Right lung (tissue), 5 donors: ENCODE data around the gene SPATA33. TPM values are rescaled to one million over a fixed set of nuclear protein-coding genes. Genes with fewer than 3 reads are reported as not detected.
"Not testable (repeated sequence)": the region's sequence is repeated elsewhere in the genome, so short reads cannot be mapped to it uniquely, and the experiment has no call there.

Experiments
- DNase-seq, 2 donors: peaks; one replicate each; pipeline ENCODE4 v3.0.0-alpha.2; 2013
- polyA plus RNA-seq, 5 donors: library from polyadenylated mRNA; unstranded; fragments of 120-200 nt; gene quantifications; one replicate each; pipeline versions ENCODE4 v1.2.1 to v1.2.3, GENCODE V29; 2013; ENCODE audit warnings: inconsistent platforms in 1 of 5, low replicate concordance in 1 of 5; ENCODE audit not compliant: insufficient read length in 5 of 5, insufficient read depth in 1 of 5

Gene SPATA33
- polyA plus RNA-seq, 5 donors, result 12.3 to 16.1 (median 14.2) TPM

DNA sequence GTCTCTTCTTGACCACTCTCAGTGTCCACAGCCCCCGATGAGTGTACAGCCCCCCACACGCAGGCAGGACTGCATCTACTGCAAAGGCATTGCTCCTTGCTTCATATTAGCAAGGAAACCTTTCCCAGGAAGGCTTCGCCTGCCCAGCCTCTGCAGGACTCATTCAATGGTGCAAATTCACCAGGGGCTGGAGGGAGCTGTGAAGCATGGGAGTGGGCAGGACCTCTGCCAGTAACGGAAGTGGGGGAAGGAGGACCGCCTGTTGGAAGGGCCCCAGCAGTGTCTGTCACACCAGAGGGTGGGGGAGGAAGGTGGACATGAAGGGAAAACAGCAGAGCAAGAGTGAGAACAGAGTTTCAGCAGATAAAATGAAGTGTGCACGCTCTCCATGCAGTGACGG lies 2.5 kb downstream of the SPATA33 start:
- no peak for DNase-seq

DNA sequence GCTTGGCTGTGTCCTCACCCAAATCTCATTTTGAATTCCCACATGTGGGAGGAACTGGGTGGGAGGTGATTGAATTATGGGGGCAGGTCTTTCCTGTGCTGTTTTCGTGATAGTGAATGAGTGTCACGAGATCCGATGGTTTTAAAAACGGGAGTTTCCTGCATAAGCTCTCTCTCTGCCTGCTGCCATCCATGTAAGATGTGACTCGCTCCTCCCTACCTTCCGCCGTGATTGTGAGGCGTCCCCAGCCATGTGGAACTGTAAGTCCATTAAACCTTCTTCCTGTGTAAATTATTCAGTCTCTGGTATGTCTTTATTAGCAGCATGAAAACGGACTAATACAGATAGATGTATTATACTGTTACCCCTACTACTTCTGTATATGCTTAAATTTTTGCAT lies 3.6 kb downstream of the SPATA33 start:
- DNase-seq, result no peak

DNA sequence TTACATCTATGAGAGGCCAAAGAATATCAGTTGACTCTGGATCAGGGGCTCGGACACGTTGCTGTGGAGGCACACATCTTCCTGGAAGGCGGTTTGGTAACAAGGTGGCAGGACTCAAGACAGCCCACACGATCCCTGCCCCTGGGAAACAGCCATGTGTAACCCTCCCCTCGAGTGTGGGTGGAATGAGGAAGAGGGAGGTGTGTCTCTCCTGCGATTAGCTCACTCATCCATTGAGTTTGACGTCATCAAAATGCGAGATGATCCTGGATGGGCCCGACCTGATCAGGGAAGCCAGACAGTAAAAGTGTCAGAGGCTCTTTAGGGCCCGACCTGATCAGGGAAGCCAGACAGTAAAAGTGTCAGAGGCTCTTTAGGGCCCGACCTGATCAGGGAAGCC lies 6.6 kb downstream of the SPATA33 start:
- not testable (repeated sequence) for DNase-seq

DNA sequence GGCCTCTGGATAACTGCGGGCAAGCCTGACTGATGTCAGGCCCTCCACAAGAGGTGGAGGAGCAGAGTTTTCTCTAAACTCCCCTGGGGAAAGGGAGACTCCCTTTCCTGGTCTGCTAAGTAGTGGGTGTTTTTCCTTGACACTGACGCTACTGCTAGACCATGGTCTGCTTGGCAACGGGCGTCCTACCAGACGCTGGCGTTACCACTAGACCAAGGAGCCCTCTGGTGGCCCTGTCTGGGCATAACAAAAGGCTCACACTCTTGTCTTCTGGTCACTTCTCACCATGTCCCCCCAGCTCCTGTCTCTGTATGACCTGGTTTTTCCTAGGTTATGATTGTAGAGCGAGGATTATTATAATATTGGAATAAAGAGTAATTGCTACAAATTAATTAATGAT lies 9.4 kb downstream of the SPATA33 start:
- not testable (repeated sequence) for DNase-seq

GRCh38 chr16:89667633-89668032 lies 10.0 kb downstream of the SPATA33 start:
- no peak for DNase-seq

DNA sequence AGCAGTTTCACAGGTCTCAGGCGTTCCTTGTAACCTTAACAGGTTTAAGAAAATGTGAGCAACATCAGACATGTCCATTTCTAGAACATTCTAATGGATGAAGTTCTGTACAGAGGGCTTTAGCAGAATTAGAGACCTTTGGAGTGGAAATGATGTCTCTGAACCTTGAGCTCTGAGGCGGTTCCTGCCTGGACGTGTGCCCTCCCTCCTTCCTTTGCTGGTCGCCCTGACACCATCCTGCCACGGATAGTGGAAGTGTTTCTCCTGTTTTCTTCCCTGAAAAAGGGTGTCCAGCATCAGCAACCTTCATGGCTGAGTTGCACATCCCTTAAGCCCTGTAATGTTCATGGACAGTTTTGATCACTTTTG lies 11.1 kb downstream of the SPATA33 start:
- DNase-seq, result no peak

- DNase-seq, result no peak
Measured at GRCh38 chr16:89669755-89670154, 12.1 kb downstream of the SPATA33 start.

DNA sequence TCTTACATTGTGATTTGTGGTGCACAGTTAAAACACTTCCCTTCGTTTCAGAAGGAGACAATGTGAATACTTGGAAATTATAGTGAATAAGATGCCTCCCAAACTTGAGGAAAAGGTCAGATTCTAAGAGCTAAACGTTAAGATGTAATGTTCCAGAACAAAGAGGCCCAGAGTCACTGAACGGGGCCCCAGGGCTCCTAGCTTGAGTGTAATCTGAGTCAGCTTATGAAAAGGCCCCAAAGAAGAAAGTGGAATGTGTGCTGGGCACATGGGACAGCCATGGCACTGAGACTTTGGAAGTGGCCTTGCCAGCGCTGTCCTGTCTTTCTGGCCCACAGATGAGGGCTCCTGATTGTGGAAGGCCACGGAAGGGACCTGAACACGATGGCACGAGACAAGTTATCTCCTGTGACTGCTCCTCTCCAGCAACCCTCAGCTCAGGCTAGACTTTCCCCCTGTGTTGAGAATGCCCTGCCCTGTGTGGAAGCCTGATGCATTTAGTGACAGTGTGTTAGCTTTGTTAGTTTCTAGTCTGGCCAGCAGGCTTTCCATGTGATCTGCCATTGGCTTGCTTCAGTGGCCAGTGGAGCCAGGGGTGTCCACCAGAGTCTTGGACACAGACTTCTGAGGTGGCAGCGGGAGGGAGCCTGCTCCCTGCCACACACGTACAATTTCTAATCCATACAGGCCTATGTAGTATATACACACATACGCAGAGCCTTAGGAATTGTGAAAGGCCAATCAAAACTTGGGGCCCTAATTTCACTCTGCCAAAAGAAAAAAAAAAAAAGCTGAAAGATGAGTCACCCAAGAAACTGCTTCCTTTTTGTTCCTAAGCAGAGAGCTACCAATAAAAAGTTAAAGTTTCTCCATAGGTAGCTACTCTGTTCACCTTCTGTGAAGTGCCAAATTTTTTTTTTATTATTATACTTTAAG lies 13.1 kb downstream of the SPATA33 start:
- DNase-seq, result no peak

GRCh38 chr16:89671565-89671964 lies 13.9 kb downstream of the SPATA33 start:
- DNase-seq, result not testable (repeated sequence)

- DNase-seq, result no peak
Measured at GRCh38 chr16:89672177-89672941, 14.7 kb downstream of the SPATA33 start.

DNA sequence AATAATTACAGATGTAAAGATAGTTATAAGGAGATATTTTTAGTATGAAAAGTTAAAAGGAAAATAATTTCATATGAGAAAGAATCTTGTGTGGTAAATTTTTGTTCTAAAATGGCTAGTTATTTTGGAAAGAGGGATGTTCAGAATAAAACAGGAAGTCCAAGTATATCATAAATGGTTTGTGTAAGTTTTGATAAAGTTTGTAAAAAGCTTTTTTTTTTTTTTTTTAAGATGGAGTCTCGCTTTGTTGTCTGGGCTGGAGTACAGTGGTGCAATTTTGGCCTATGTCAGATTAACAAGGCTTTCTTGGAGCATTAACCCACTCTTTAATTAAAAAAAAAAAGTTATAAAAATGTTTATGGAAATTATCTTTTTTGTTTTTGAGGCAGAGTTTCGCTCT lies 20.6 kb downstream of the SPATA33 start:
- DNase-seq, result no peak

- DNase-seq, result no peak
Measured at GRCh38 chr16:89685916-89686315, 28.3 kb downstream of the SPATA33 start.

DNA sequence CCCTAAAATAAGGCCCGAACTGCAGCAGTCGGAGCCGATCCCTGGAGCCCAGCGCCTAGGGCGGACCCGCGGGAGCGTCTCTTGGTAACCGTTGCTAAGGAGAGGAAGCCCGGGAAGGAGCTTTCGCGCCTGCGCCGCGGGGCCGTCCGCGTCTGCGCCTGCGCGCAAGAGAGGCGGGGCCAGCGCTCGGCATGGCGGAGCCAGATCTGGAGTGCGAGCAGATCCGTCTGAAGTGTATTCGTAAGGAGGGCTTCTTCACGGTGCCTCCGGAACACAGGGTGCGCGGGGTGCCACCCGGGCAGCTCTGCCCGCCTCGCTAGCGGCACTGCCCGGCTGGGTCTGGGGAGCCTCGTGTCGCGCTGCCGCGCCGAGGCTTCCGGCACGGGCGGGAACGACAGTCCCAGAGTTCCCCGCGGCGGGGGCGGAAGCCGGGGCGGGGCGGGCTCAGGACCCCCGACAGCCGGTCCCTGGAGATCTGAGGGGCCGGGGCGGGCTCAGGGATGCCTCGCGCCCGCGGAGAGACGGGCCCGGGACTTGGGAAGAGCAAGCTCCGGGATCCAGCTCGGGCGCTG lies 29.0 kb downstream of the SPATA33 start, which contains the start of gene CDK10:
CDK10 (plus strand) TSS at position 170 of the 572 bp plus-strand sequence; CDS start at position 192, 22 bp downstream.
- DNase-seq, result peak; percentile 94 to 96

DNA sequence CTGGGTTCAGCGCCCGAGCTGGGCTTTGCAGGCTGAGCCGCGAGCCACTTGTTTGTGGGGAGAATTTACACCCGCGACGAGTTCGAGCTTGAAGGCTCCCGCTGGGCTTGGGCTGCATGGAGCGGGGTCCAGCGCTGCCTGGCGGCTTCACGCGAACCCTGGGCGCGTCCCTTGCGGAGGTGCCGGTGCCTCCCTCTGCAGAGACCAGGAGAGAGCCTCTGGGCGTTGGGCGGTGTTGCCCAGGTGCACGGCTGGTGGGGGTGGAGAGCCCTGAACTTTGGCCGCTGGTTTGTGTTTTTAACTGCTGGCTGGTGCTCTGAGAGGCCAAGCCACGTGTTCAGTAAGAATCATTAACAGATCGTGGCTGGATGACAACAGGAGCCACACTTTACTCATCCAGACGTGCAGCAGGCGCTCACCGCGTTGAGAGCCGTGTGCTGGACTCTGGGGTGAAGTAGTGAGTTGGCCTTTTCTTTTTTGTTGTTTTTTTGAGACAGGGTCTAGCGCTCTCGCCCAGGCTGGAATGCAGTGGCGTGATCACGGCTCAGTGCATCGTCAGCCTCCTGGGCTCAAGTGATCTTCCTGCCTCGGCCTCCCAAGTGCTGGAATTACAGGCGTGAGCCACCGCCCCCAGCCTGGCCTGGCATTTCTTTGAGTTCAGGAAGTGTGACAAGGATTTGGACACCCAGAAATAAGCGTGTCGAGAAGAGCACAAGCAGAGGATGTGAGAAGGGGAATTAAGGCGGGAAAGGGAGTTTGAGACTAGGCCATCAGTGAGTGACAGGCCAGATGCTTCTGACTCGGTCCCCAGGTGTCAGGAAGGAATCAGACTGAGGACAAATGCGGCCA lies 29.7 kb downstream of the SPATA33 start:
- no peak for DNase-seq

GRCh38 chr16:89688395-89688794 lies 30.8 kb downstream of the SPATA33 start:
- DNase-seq, result no peak

- DNase-seq, result no peak
Measured at GRCh38 chr16:89689142-89689541, 31.5 kb downstream of the SPATA33 start.

- not testable (repeated sequence) for DNase-seq
Measured at GRCh38 chr16:89689621-89690020, 32.0 kb downstream of the SPATA33 start.

DNA sequence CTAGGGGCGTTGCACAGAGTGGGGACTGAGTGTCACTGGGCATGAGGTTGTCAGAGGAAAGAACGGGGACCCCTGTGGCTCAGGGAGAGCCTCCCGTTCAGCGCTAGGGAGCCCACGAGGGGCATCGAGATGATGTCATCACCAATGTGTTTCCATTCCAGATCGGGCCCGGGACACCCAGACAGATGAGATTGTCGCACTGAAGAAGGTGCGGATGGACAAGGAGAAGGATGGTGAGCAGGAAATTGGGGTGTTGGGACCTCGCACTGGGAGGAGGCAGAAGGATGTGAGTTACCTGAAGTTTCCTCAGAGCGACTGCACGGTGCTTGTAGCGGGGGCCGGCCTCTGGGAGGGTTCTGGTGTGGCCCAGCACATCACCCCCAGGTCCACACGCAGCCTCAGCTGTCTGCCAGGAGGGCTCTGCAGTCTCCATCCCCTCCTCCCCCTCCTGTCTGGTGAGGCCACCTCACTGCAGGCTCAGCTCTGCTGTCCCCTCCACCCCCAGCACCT lies 32.8 kb downstream of the SPATA33 start:
- DNase-seq, result no peak

DNA sequence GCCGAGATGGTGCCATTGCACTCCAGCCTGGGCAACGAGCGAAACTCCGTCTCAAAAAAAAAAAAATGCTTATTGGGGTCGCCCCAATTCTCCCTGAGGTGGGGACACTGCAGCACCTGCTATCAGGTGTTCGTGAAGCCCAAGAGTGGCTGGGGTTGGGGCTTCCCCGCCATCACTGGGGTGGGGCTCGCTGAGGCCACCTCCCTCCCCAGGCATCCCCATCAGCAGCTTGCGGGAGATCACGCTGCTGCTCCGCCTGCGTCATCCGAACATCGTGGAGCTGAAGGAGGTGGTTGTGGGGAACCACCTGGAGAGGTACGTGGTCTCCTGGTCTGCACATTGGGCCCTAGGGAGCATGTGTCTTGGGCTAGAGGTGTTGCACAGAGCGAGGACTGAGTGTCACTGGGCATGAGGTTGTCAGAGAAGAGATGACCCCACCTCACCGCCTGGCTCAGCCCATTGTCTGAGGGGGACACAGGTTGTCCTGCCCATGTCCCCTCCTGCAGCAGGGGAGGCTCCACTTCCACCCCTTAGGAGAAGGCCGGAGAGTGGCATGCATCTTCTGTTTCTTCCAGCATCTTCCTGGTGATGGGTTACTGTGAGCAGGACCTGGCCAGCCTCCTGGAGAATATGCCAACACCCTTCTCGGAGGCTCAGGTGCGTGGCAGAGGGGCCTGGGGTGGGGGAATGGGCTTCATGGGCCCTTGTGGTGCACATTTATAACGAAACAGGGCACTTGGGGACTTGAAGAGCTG lies 33.8 kb downstream of the SPATA33 start:
- no peak for DNase-seq

DNA sequence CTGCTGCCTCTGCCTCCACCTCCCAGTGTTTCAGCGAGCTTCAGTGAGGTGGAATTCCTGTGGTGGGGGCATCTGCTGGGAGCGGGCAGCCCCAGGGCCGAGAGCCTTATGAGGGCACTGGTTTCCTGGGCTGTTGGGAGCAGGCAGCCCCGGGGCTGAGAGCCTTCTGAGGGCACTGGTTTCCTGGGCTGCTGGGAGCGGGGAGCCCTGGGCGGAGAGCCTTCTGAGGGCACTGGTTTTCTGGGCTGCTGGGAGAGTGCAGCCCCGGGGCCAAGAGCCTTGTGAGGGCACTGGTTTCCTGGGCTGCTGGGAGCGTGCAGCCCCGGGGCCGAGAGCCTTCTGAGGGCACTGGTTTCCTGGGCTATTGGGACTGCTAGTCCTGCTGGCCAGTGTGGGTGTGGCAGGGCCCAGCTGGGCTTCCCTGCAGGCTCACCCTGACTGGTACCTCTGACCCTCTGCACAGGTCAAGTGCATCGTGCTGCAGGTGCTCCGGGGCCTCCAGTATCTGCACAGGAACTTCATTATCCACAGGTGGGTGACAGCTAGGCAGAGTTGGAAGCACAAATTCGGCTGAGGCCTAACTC lies 34.4 kb downstream of the SPATA33 start:
- no peak for DNase-seq
